Activated CD4-positive, alpha-beta memory T cell treated with anti-CD3 and anti-CD28 coated beads, Interleukin-2, amount 10 ng/mL, durations not matched to agents 7 days and 5 days (primary cell): Measurements from ENCODE around the gene PRR33. TPM values are rescaled to one million over a fixed set of nuclear protein-coding genes. Genes with fewer than 3 reads are reported as not detected.
A peak's percentile ranks its signal among the peaks of the same experiment; 100 is the strongest.
"Not testable (repeated sequence)": the region's sequence is repeated elsewhere in the genome, so short reads cannot be mapped to it uniquely, and the experiment has no call there.

Source experiments
- CTCF ChIA-PET: fragments of 350-600 bp; sonication (Branson Sonifier 250); formaldehyde crosslinking; loops from one replicate; lab custom pipeline; 2021; ENCODE audit warnings: antibody characterized with exemption, inconsistent platforms; lab: Charles Lee
- POLR2A ChIA-PET: fragments of 350-600 bp; sonication (Branson Sonifier 250); formaldehyde crosslinking; loops from one replicate; lab custom pipeline; 2021; ENCODE audit warnings: antibody characterized with exemption; lab: Charles Lee
- DNase-seq: peaks from one replicate; pipeline ENCODE4 v3.0.0-alpha.2; 2020
- H3K27ac Mint-ChIP-seq: one replicate; pipeline ENCODE4 v1.8.0; 2021; ENCODE audit warnings: mild to moderate bottlenecking, mixed read lengths
- H3K27me3 Mint-ChIP-seq: one replicate; pipeline ENCODE4 v1.8.0; 2021; ENCODE audit warnings: mixed read lengths
- H3K36me3 Mint-ChIP-seq: one replicate; pipeline ENCODE4 v1.8.0; 2021; ENCODE audit warnings: low read depth, mixed read lengths
- H3K4me1 Mint-ChIP-seq: one replicate; pipeline ENCODE4 v1.8.0; 2021; ENCODE audit warnings: mixed read lengths
- H3K4me3 Mint-ChIP-seq: one replicate; pipeline ENCODE4 v1.8.0; 2021; ENCODE audit warnings: mild to moderate bottlenecking, mixed read lengths
- H3K9me3 Mint-ChIP-seq: one replicate; pipeline ENCODE4 v1.8.0; 2021; ENCODE audit warnings: mixed read lengths
- total RNA-seq, 2 experiments: library from RNA; stranded (reverse); gene quantifications; one replicate each; pipeline ENCODE4 v1.2.3, GENCODE V29; 2021

Gene PRR33
- total RNA-seq, 2 experiments from 2014 or later = 0.08 TPM

DNA sequence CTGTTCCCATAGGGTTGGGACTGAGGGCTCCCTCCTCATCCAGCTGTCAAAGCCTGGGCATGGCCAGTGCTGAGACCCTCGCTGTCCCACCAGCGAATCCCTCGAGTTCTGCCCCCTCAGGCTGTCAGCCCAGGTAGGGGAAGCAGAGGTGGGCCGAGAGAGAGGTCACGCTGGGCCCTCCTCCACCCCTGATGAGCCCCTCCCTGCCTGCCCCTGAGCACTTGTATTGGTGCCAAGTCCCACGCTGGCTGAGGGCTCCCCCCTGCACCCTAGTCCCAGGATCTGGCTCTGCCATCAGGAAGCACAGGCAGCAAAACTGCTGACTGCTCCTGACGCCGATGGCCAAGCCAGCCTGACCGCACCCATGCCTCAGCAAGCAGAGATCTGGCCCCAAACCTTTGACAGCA, 3.3 kb downstream of the PRR33 start:
- ChIA-PET POLR2A (interaction anchor here (1.2 to 5.6 kb wide), 6 partner anchors 10 to 77 kb away, joined by 4 to 67 read pairs (median 24); partner anchors contain the start of genes LSP1 and TNNT3), CTCF (interaction anchor here (0.9 to 1.6 kb wide), 4 partner anchors 35 to 194 kb away, joined by 4 to 5 read pairs (median 4); partner anchors contain the start of gene MRPL23)
- Mint-ChIP-seq H3K9me3 (no peaks in the 10 kb centered on the region), H3K4me3 (peak overlapping the region; percentile 55), H3K4me1 (peaks cover 39% of the 10 kb centered on the region), H3K36me3 (peaks cover 34% of the 10 kb centered on the region), H3K27me3 (no peaks in the 10 kb centered on the region), H3K27ac (peak overlapping the region; percentile 94)
- DNase-seq = no peak

DNA sequence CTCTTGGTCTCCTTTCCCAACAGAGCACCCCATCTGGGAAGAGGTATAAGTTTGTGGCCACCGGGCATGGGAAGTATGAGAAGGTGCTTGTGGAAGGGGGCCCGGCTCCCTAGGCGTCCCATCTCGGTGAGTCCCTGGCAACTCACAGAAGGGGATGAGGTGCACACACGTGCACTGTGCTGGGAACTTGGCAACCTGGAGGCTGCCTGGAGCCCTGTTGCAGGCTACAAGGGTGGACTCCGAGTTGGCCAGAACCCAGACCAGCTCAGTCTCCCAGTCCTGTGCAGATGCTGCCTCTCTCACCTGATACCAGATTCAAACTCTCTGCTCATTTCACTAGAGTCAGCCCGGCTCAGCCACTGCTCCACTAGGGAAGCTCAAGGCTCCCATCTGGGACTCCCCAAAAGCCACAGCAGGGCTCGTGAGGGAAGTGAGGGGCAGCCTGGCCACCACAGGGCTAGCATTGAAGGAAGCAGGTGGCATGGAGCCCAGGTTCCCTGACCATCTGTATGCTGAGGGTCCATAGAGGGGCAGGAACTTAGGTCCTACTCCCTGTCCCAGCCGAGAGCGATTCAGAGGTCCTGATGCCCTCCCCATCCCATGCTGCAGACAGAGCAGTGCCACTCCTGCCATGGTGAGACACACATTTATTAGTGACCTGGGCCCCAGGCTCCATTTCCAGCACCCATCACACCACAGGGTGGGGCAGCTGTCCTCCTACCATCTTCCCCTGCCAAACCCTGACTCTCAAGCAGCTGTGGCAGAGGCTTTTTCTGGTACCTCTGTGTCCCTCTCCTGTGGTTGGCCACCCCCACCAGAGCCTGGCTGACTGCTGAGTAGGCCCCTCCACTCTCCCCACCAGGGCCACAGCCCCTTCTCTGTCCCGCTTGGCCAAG, 4.0 kb downstream of the PRR33 start:
- H3K36me3 Mint-ChIP-seq = peaks cover 33% of the 10 kb centered on the region
- no peaks in the 10 kb centered on the region for H3K27me3 Mint-ChIP-seq
- ChIA-PET POLR2A (interaction anchor here (1.5 to 5.6 kb wide), 5 partner anchors 10 to 61 kb away, joined by 4 to 67 read pairs (median 36); partner anchors contain the start of genes LSP1 and TNNT3), CTCF (interaction anchor here (1.6 kb wide), 1 partner anchor 194 kb away, joined by 4 read pairs; no protein-coding TSS in a partner anchor)
- H3K4me1 Mint-ChIP-seq = peaks cover 37% of the 10 kb centered on the region
- H3K27ac Mint-ChIP-seq = peak overlapping the region; percentile 94
- H3K9me3 Mint-ChIP-seq = no peaks in the 10 kb centered on the region
- no peak overlapping the region for H3K4me3 Mint-ChIP-seq
- no peak for DNase-seq

DNA sequence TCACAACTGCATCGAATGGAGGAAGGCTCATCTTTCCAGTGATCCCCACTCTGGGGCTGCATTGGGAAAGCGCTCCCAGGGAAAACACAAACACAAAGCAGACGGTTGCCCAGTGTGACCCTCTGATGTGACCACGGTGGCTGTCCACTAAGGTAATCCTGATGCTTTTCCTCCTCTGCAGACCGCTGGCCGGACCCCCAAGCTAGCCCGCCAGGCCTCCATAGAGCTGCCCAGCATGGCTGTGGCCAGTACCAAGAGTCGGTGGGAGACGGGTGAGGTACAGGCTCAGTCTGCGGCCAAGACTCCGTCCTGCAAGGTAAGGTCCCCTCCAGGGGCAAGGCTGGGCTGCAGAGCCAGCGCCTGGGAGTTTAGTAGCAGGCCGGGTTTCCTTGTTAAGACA, 5.1 kb downstream of the PRR33 start:
- H3K27me3 Mint-ChIP-seq, POLR2A ChIA-PET: not testable (repeated sequence)

GRCh38 chr11:1884303-1884700, 7.4 kb downstream of the PRR33 start:
- Mint-ChIP-seq H3K9me3 (no peaks in the 10 kb centered on the region), H3K36me3 (peaks cover 20% of the 10 kb centered on the region), H3K27me3 (no peaks in the 10 kb centered on the region), H3K4me1 (peaks cover 27% of the 10 kb centered on the region), H3K4me3 (no peak overlapping the region), H3K27ac (no peak overlapping the region)
- CTCF ChIA-PET = interaction anchor here (3.7 kb wide), 1 partner anchor 33 kb away, joined by 39 read pairs; the partner anchor contains the start of gene LSP1
- POLR2A ChIA-PET = no interaction called here
- no peak for DNase-seq

More for the DNA sequence above, 5.1 kb downstream of the PRR33 start:
- peaks cover 27% of the 10 kb centered on the region for H3K36me3 Mint-ChIP-seq
- H3K9me3 Mint-ChIP-seq, DNase-seq, H3K4me3 Mint-ChIP-seq, H3K27ac Mint-ChIP-seq, CTCF ChIA-PET: not testable (repeated sequence)
- H3K4me1 Mint-ChIP-seq = peaks cover 37% of the 10 kb centered on the region

GRCh38 chr11:1883346-1884302, 8.1 kb downstream of the PRR33 start:
- Mint-ChIP-seq H3K27ac (no peak overlapping the region), H3K4me3 (no peak overlapping the region), H3K36me3 (peaks cover 15% of the 10 kb centered on the region), H3K9me3 (no peaks in the 10 kb centered on the region), H3K4me1 (peaks cover 21% of the 10 kb centered on the region), H3K27me3 (no peaks in the 10 kb centered on the region)
- ChIA-PET CTCF (interaction anchor here (0.6 to 3.7 kb wide), 10 partner anchors 14 to 176 kb away, joined by 3 to 39 read pairs (median 8); partner anchors contain the start of gene LSP1), POLR2A (no interaction called here)
- no peak for DNase-seq

GRCh38 chr11:1882265-1883238, 9.1 kb downstream of the PRR33 start:
- Mint-ChIP-seq H3K4me1 (peaks cover 12% of the 10 kb centered on the region), H3K9me3 (no peaks in the 10 kb centered on the region), H3K36me3 (peaks cover 4% of the 10 kb centered on the region), H3K27me3 (no peaks in the 10 kb centered on the region), H3K27ac (no peak overlapping the region), H3K4me3 (no peak overlapping the region)
- ChIA-PET CTCF (interaction anchor here (0.6 to 3.7 kb wide), 35 partner anchors 8 to 269 kb away, joined by 3 to 39 read pairs (median 4); partner anchors contain the start of genes H19, LSP1, PRR33 and TNNI2), POLR2A (interaction anchor here (0.7 to 1.5 kb wide), 9 partner anchors 9 to 65 kb away, joined by 3 to 7 read pairs (median 4); partner anchors contain the start of genes MRPL23 and PRR33)
- peak; percentile 75 for DNase-seq

- H3K27me3 Mint-ChIP-seq = no peaks in the 10 kb centered on the region
These were observed 10.0 kb downstream of the PRR33 start for GRCh38 chr11:1881442-1882264.

GRCh38 chr11:1880746-1881441, 10.8 kb downstream of the PRR33 start:
- H3K27ac Mint-ChIP-seq = peak overlapping the region; percentile 40
- H3K4me1 Mint-ChIP-seq = peaks cover 6% of the 10 kb centered on the region
- H3K9me3 Mint-ChIP-seq = no peaks in the 10 kb centered on the region
- no peak overlapping the region for H3K4me3 Mint-ChIP-seq
- H3K36me3 Mint-ChIP-seq = no peaks in the 10 kb centered on the region
- ChIA-PET POLR2A (interaction anchor here (0.8 kb wide), 1 partner anchor 45 kb away, joined by 3 read pairs; no protein-coding TSS in a partner anchor), CTCF (interaction anchor here (1.1 to 3.7 kb wide), 7 partner anchors 10 to 187 kb away, joined by 3 to 39 read pairs (median 9); partner anchors contain the start of genes LSP1 and PRR33)
- DNase-seq = no peak
- no peaks in the 10 kb centered on the region for H3K27me3 Mint-ChIP-seq

More at GRCh38 chr11:1881442-1882264, 10.0 kb downstream of the PRR33 start:
- Mint-ChIP-seq H3K36me3 (no peaks in the 10 kb centered on the region), H3K4me1 (peaks cover 6% of the 10 kb centered on the region), H3K4me3 (no peak overlapping the region), H3K9me3 (no peaks in the 10 kb centered on the region), H3K27ac (no peak overlapping the region)
- no peak for DNase-seq
- POLR2A ChIA-PET = interaction anchor here (0.7 to 1.5 kb wide), 11 partner anchors 10 to 66 kb away, joined by 3 to 7 read pairs (median 4); partner anchors contain the start of genes MRPL23 and PRR33
- CTCF ChIA-PET = interaction anchor here (0.6 to 3.7 kb wide), 36 partner anchors 9 to 270 kb away, joined by 3 to 39 read pairs (median 4); partner anchors contain the start of genes H19, LSP1, PRR33 and TNNI2

GRCh38 chr11:1879941-1880720, 11.6 kb downstream of the PRR33 start:
- CTCF ChIA-PET = interaction anchor here (1.1 kb wide), 1 partner anchor 33 kb away, joined by 3 read pairs; no protein-coding TSS in a partner anchor
- no peak overlapping the region for H3K4me3 Mint-ChIP-seq
- H3K27me3 Mint-ChIP-seq = no peaks in the 10 kb centered on the region
- H3K27ac Mint-ChIP-seq = peak overlapping the region; percentile 40
- POLR2A ChIA-PET = no interaction called here
- H3K36me3 Mint-ChIP-seq = no peaks in the 10 kb centered on the region
- peaks cover 9% of the 10 kb centered on the region for H3K4me1 Mint-ChIP-seq
- no peak for DNase-seq
- no peaks in the 10 kb centered on the region for H3K9me3 Mint-ChIP-seq
